AML-193 (cell line): ENCODE measurements around the gene MPND.
A peak's percentile ranks its signal among the peaks of the same experiment; 100 is the strongest.

ENCODE experiments used
- DNase-seq, 2 experiments: peaks; one replicate each; lab custom pipeline; 2025; lab: John Stamatoyannopoulos, UW

Gene MPND

GRCh38 chr19:4366666-4367335, 23.4 kb downstream of the MPND start:
- DNase-seq, result no peak

DNA sequence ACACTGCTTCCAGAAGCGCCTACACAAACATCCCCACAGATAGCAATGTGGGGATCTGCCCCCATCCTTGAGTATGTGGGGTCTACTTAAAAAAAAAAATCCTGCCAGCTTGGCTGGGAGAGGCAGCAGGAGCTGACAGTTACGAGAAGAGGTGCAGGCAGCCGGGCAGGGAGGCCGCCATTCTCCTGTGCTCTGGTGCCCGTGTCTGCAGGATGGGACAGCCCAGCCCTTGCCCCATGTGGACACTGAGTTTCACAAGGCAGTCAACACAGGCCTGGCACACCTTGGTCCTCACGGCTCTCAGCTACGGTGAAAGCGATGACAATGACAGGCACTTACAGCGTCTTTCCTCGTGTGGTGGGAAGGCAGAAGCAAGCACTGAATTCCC, 24.0 kb downstream of the MPND start:
- no peak for DNase-seq

GRCh38 chr19:4367781-4368127, 24.4 kb downstream of the MPND start:
- DNase-seq, result no peak

DNA sequence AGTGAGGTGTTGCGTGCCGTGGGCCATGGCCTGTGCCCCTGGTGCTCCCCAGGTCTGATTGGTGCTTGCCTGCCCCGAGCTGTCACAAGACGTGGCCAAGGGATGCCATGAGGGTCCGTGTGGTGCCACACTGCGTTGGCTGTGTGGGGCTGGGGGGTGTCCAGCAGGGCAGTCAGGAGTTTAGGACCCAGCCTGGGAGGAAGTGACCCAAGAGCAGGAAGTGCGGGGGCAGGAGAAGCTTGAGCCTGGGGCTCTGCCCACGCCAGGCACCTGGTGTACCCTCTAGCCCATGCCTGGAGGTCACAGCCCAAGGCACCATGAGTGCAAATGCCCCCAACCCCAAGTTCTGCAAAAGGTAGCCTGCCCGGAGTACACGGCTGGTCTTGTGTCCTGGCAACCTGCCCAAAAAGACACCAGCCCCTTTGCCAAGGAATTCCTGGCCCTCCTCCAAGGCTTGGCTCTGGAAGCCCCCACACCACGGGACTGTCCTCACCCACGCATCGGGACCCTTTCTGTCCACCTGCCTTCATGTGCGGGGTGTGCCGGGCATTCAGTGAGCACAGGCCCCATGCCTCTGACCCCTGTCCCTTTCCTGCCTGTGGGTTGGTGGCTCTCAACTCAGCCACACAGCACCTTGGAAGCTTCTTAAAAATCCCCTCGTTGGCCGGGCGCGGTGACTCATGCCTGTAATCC, 24.9 kb downstream of the MPND start:
- DNase-seq, result no peak

DNA sequence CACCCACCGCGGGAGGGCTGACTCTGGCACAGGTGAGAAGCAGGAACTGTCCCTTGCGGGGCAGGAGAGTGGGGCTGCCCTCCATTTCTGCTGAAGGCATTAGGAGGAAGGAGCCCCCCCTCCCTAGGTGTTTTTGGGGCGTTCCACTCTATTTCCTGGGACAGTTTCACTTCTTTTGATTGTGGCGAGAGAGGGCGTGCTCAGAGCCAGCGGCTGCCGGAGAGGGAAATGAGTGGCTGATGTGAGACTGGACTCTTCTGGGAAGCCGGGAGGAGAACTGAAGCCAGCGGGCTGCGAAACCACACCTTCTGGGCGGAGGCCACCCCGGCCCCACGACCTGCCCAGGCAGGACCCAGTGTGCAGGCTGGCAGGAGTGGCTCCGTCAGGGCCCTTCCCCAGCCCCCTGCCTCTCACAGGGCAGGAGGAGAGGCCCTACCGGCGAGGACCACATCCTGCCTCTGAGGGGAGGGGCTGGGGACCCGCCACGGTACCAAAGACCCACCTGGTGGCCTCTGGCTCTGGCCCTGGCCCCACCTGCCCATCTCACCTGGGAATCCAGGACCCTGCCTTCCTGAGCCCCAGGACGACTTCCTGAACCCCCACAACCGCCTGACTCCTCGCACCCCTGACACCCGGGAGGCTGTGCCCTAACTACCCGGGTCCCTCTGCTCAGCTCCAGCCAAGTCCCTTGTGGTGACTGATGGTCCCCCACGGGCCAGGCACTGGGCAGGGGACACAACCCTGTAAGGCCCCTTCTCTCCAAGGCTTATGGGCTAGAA, 25.9 kb downstream of the MPND start:
- DNase-seq, result no peak

DNA sequence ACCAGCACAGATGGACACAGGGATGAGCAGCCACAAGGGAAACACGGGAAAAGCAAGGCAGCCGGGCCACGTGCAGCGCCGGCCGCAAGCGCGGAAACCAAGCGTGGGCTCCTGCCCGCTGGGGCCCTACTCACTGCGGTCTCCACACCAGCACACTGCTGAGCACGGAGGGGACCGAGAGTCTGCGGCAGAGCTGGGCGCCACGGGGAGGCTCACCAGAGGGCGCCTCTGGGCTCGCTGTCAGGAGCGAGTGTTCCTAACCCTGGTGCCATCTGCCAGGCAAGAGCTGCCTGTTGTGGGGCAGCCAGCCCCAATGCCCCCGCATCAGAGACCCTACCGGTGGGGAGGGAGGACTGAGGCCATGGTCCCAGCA, 26.5 kb downstream of the MPND start:
- peak; percentile 13 to 39 for DNase-seq

DNA sequence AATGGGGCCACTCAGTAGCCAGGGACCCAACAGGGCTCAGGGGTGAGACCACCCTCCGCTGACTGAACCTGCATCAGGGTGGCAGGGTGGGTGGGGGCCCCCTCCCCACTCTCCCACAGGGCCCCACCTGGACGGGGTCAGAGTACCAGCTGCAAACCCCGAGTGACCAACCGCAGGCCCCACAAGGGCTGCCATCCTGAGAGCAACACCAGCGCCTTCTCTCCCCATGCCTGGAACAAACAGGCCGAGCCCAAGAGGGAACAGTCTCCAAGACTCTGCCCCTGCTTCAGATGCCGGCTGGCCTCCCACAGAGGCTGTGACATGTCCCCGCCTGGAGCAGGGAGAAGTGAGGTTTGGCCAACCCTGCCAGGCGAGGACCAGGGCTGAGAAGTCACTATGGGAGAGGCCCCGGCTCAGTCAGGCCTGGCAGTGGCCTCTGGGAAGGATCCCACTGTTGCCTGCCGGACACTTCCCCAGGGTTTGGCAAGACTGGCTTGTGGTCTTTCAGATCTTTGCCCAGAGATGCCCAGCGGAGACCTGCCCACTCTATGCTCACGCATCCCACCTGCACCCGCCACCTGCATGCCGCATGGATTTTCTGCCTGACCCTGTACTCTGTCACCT, 27.2 kb downstream of the MPND start:
- no peak for DNase-seq

DNA sequence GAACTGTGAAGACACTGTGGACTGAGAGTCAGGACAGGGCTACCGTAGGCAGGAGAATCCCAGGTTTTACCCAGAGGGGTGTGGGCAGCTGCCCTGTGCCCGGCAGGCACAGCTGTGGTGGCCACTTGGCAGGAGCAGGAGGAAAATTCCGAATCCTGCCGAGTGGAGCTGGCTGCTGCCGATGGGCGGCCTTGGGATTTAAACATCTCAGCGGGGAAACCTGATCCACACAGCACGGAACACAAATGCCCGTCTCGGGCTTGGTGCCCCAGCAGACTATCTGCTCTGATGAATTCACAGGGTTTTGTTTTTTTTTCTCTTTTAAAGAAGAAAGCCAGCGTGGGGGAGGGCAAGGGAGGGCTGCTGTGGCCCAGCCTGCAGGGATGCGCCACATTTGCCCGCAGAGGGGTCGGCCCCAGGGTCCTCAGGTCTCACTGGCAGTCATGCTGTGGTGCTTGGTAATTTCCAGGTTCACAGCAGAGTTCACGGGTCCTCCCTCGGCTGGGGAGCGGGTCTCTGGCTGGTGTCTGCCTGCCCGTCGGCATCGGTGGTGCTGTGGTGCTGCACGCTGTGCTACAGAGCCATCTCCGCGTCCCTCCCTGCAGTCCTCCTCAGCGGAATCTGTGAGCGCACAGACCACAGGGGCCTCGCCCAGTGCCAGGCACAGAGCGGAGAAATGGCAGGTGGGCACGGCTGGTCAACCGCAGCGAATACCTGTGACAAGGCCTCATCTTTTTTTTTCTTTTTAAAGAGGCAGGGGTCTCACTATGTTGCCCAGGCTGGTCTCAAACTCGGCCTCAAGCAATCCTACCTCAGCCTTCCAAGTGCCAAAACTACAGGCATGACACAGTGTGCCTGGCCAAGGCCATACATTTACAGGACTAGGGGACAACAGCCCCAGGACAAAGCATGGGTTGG, 28.1 kb downstream of the MPND start:
- no peak for DNase-seq

DNA sequence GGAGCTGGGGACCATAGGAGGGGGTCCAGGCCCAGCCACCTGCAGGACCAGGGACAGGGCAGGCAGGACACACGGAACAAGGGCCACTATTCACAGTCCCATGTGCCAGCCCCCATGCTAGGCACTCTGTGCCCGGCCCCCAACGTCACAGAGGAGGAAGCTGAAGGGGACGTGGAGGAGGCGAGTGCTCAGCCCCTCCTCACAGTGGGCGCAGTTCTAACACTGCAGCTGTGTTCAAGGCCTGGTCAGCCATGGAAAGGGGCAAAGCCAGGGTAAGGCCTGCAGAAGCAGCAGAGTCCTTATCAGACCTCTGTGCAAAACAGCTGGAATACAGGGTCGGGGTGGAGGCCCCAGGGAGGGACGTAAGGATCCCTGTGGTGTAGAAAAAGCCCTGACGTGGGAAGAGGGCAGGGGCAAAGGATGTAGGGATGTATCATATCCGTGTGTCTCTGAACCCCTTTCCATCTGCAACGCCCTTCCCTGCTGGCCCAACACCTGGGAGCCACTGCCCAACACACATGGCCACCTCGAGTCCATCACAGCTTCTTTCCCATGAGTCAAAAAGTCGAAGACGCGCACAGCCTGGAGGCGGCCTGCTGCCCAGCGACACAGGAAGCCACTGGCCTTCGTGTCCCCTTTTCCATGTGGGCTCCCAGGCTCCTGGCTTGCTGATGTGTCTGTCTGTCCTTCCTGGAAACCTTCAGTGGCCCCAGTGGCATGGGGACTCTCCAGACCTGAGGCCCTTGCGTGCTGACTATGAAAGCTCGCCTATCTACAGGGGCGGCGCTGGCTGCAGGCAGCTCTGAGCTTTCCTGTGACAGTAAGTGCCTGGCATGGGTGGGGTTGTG, 29.0 kb downstream of the MPND start:
- DNase-seq, result no peak

GRCh38 chr19:4373013-4373367, 29.6 kb downstream of the MPND start:
- no peak for DNase-seq

DNA sequence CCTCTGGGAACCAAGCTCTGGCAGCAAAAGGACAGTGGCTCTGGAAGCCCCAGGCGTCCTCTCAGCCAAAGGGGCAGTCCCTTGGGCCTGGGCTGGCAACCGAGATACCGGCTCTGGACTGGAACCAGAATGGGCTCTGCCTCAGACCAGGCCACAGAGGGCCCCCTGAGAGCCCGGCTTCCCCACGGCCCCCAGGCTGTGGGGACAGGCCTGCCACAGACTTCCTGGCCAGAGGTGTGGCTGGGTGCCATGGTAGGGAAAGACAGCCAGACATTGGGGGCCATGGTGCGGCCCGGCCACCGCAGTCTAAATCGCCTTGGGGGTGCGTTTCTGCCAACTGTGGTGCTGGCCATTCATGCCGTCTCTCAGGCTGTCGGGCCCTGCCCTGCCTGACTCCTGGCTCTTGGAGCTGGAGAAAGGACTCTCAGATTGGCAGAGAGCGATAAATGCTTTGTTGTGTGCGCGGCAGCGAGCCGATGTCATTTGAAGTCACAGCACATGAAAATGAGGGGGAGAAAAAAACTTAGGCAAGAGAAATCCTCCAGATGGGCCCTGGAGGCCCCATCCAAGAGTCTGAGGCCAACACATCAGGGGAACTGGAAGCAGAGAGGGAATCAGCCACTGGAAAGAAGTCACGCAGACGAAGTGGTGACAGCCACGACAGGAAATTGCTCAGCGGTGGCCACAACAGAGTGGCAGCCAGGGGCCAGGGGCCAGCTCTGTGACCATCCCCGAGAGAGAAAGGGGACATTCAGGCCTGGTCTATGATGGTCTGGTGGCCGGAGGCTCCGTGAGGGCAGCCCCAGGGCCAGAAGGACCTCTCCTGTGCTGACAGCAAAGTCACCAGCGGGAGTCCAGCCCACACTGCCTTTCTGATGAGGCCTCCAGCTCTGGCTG, 30.5 kb downstream of the MPND start:
- no peak for DNase-seq

- no peak for DNase-seq
These were observed 31.3 kb downstream of the MPND start for GRCh38 chr19:4374498-4375163.

GRCh38 chr19:4375164-4376027, 32.0 kb downstream of the MPND start:
- no peak for DNase-seq

- no peak for DNase-seq
These were observed 32.8 kb downstream of the MPND start for GRCh38 chr19:4376028-4376670.

DNA sequence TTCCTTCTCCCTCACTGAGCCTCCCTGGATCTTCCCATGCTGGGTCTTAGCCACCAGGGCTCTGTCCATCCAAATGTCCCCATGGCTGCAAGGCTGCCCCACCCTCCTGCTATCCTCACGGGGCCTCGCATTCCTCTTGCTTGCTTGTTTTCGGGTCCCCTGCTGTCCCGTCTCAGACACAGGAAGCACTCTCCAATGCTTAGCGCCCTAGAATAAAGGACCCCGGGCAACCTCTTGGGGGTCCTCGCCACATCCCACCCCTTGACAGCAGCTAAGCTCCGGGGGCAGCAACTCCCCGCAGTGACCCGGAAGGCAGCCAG, 33.3 kb downstream of the MPND start:
- DNase-seq, result no peak

DNA sequence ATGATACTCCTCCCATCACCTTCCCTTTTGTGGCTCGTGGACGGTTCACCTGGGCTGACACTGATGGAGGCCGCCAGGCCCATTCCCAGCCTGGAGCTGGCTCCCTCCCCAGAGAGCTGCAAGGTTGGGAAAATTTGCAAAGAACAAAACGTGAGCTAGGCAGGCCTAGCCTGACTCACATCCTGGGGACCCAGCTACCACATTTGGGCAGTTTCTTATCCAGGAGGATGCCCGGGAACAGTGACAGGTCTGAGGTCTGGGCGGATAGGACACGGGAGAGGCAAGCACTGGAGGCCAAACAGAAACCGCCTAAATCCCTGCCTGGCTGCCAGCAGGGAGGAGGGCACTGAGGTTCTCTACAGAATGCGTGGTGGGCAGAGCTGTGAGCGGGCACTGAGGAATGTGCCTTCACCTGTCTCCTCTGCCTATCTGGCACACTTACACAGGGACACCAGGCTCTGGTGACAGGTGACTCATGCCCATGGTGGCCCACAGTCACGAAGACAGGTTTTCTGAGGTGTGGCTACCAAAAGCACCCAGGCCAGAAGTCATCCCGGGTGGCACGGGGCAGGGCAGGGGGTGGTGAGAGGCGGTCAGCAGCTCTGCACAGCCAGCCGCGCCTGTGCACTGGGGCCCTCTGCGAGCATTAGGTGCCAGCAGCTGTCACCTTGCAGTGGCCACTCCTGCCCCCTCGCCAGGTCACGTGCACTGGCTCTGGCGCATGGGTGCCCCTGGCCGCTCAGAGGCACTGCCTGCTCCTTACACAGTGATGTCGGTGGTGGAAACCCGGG, 33.8 kb downstream of the MPND start:
- DNase-seq, result no peak

DNA sequence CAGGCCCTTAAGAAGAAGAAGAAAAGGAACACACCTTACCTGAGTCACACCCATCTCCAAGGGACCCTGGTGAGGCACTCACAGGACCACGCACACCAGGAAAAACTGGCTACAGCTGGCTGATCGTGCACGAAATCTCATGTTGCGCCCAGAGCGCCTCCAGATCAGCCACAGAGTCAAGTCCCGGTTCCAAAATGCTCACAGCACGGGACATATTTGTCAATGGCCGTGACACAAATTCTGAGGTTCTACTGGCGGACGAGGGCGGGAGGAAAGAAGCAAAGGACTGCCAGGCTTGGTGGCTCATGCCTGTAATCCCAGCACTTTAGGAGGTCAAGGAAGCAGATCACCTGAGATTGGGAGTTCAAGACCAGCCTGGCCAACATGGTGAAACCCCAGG, 35.5 kb downstream of the MPND start:
- no peak for DNase-seq
